OCI-LY7 (cell line): ENCODE data around the gene LPAR3. TPM values are rescaled to one million over a fixed set of nuclear protein-coding genes. Genes with fewer than 3 reads are reported as not detected.

Source experiments
- BruUV-seq: library from RNA; stranded (reverse); fragments of 400-500 nt; replicated peaks from 2 replicates; lab custom pipeline; 2021; lab: Mats Ljungman, UMichigan
- CTCF ChIA-PET: fragments of 300-600 bp; sonication (Branson Sonifier 250); formaldehyde crosslinking; loops from one replicate; lab custom pipeline; 2022; ENCODE audit warnings: antibody characterized with exemption; ENCODE audit not compliant: unreplicated experiment; lab: Charles Lee
- POLR2A ChIA-PET: fragments of 300-600 bp; sonication (Branson Sonifier 250); formaldehyde crosslinking; loops from one replicate; lab custom pipeline; 2022; ENCODE audit warnings: antibody characterized with exemption; lab: Charles Lee
- DNase-seq: peaks from one replicate; pipeline ENCODE4 v3.0.0-alpha.2; 2015; ENCODE audit warnings: low spot score
- H2AFZ ChIP-seq: fragments of 200-600 bp; sonication (generic), shearing (Covaris generic); 2 replicates; pipeline ENCODE4 v1.6.1; 2014; ENCODE audit warnings: mild to moderate bottlenecking, antibody characterized with exemption, low read length, moderate library complexity
- H3K27ac ChIP-seq: fragments of 200-600 bp; sonication (generic); 2 replicates; pipeline ENCODE4 v1.5.1; 2014; ENCODE audit warnings: mixed run types, low read depth, mild to moderate bottlenecking, moderate library complexity, low read length, inconsistent platforms; ENCODE audit not compliant: poor library complexity, severe bottlenecking
- H3K36me3 ChIP-seq: fragments of 200-600 bp; sonication (generic); 2 replicates; pipeline ENCODE4 v1.6.1; 2014; ENCODE audit warnings: mild to moderate bottlenecking, antibody characterized with exemption, low read length, moderate library complexity, mixed read lengths; ENCODE audit not compliant: insufficient read depth
- H3K4me1 ChIP-seq: fragments of 200-600 bp; sonication (generic); 2 replicates; pipeline ENCODE4 v1.5.1; 2014; ENCODE audit warnings: mild to moderate bottlenecking, low read length; ENCODE audit not compliant: insufficient read depth, poor library complexity, severe bottlenecking
- H3K4me2 ChIP-seq: fragments of 200-600 bp; sonication (generic); 2 replicates; pipeline ENCODE4 v1.6.1; 2014; ENCODE audit warnings: mild to moderate bottlenecking, low read length
- H3K4me3 ChIP-seq: fragments of 200-600 bp; sonication (generic); 2 replicates; pipeline ENCODE4 v1.5.1; 2014; ENCODE audit warnings: mild to moderate bottlenecking, low read depth, low read length; ENCODE audit not compliant: poor library complexity, severe bottlenecking
- H3K79me2 ChIP-seq: fragments of 200-600 bp; sonication (generic); 2 replicates; pipeline ENCODE4 v1.6.1; 2016; ENCODE audit warnings: low read depth, mild to moderate bottlenecking, low read length, moderate library complexity, mixed read lengths; ENCODE audit not compliant: insufficient read depth
- H3K9me2 ChIP-seq: fragments of 200-600 bp; sonication (generic); 2 replicates; pipeline ENCODE4 v1.6.1; 2016; ENCODE audit warnings: mild to moderate bottlenecking, low read length, mixed read lengths; ENCODE audit not compliant: insufficient read depth
- H3K9me3 ChIP-seq: fragments of 200-600 bp; sonication (generic); 2 replicates; pipeline ENCODE4 v1.6.1; 2014; ENCODE audit warnings: mild to moderate bottlenecking, mixed run types, low read length, mixed read lengths
- H4K20me1 ChIP-seq: fragments of 200-600 bp; sonication (generic); 2 replicates; pipeline ENCODE4 v1.6.1; 2014; ENCODE audit warnings: mild to moderate bottlenecking, antibody characterized with exemption, low read length, moderate library complexity, mixed read lengths; ENCODE audit not compliant: insufficient read depth
- CTCF ChIP-seq: fragments of 200-600 bp; sonication (generic); conservative IDR thresholded peaks from 2 replicates; pipeline ENCODE4 v1.5.1; 2014; ENCODE audit warnings: mild to moderate bottlenecking, antibody characterized with exemption, low read length, moderate library complexity, mixed read lengths
- EZH2phosphoT487 ChIP-seq: fragments of 200-600 bp; sonication (generic); IDR thresholded peaks from 2 replicates; pipeline ENCODE4 v1.6.1; 2018; ENCODE audit warnings: low read depth, borderline replicate concordance, mild to moderate bottlenecking, mixed run types, antibody characterized with exemption, low read length, moderate library complexity, mixed read lengths
- intact Hi-C: fragments of 100-400 bp; cut with micrococcal nuclease; formaldehyde crosslinking; loops from one replicate; pipeline ENCODE4 v1.10.0; 2022; ENCODE audit not compliant: unreplicated experiment
- total RNA-seq, 2 experiments: library from RNA; depleted of rRNA in 1 of 2; stranded (reverse); fragments of >200 nt in 1 of 2; shearing (Covaris generic) in 1 of 2; gene quantifications; 2 replicates each; pipeline ENCODE4 v1.2.3, GENCODE V29; 2014 to 2022

LPAR3 gene
- total RNA-seq, 2 experiments from 2014 or later = not detected

- H3K4me3 ChIP-seq = peak overlapping the region; percentile 47
- H3K9me2 ChIP-seq = no peaks in the 10 kb centered on the region
- no peaks in the 10 kb centered on the region for H3K4me1 ChIP-seq
- no TSS peak for BruUV-seq
- TF ChIP-seq CTCF = peak; percentile 85
- no peak for TF ChIP-seq EZH2phosphoT487
- intact Hi-C loops = no loop called here
- no peaks in the 10 kb centered on the region for H3K79me2 ChIP-seq
- H2AFZ ChIP-seq = peak overlapping the region; percentile 54; the same call in 1 of the 2 replicates
- no peak overlapping the region for H3K27ac ChIP-seq
- CTCF ChIA-PET = interaction anchor here (1.0 kb wide), 1 partner anchor 10 kb away, joined by 5 read pairs; no protein-coding TSS in a partner anchor
- H3K9me3 ChIP-seq = no peaks in the 10 kb centered on the region
- H3K4me2 ChIP-seq = peak overlapping the region; percentile 56
- no peaks in the 10 kb centered on the region for H3K36me3 ChIP-seq
- H4K20me1 ChIP-seq = no peaks in the 10 kb centered on the region
- POLR2A ChIA-PET = interaction anchor here (0.6 to 1.0 kb wide), 2 partner anchors 355 to 501 kb away, joined by 3 read pairs; no protein-coding TSS in a partner anchor
- peak; percentile 72 for DNase-seq
Observed at GRCh38 chr1:84781946-84782771, 110.8 kb downstream of the LPAR3 start.

GRCh38 chr1:84780000-84780716 lies 112.8 kb downstream of the LPAR3 start:
- POLR2A ChIA-PET = no interaction called here
- H3K27ac ChIP-seq = no peak overlapping the region
- H3K9me3 ChIP-seq = no peaks in the 10 kb centered on the region
- H4K20me1 ChIP-seq = no peaks in the 10 kb centered on the region
- no peaks in the 10 kb centered on the region for H3K36me3 ChIP-seq
- BruUV-seq = no TSS peak
- no peak for TF ChIP-seq EZH2phosphoT487
- TF ChIP-seq CTCF = no peak
- H3K4me2 ChIP-seq = no peak overlapping the region
- H3K79me2 ChIP-seq = no peaks in the 10 kb centered on the region
- CTCF ChIA-PET = no interaction called here
- intact Hi-C loops = no loop called here
- H3K4me3 ChIP-seq = no peak overlapping the region
- no peaks in the 10 kb centered on the region for H3K4me1 ChIP-seq
- no peak for DNase-seq
- no peaks in the 10 kb centered on the region for H3K9me2 ChIP-seq
- H2AFZ ChIP-seq = no peak overlapping the region
